Measurements from ENCODE around the gene VAV3.

The VAV3 gene

DNA sequence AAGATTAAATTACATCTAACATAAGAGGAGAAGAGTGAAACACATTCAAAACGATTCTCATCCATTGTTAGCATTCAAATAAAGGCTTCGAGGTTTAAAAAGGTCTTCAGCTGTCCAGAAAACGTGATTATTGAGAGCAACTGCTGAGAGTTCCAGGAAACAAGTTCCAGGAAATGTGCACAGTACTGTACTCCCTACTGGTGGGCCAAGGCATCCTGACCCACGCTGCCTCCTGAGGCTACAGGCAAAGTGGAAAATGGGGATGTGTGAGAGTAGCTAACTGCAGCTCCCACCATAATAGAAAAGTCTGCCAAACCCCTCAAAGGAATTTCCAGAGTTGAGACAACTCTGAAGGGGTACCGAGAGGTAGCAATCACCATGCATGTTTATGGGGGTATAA lies 2.0 kb downstream of the VAV3 start:
- Mint-ChIP-seq H3K36me3 (peaks cover 0 to 4% of the 10 kb centered on the region in 2 donors), H3K9me3 (no peaks in the 10 kb centered on the region), H3K27ac (peak overlapping the region; percentile 99), H3K4me3 (peak overlapping the region; percentile 97 to 99), H3K4me1 (peaks cover 28 to 32% of the 10 kb centered on the region in 2 donors), H3K27me3 (no peaks in the 10 kb centered on the region)
- DNase-seq (no peak), ATAC-seq (replicated peaks) (no peak)

DNA sequence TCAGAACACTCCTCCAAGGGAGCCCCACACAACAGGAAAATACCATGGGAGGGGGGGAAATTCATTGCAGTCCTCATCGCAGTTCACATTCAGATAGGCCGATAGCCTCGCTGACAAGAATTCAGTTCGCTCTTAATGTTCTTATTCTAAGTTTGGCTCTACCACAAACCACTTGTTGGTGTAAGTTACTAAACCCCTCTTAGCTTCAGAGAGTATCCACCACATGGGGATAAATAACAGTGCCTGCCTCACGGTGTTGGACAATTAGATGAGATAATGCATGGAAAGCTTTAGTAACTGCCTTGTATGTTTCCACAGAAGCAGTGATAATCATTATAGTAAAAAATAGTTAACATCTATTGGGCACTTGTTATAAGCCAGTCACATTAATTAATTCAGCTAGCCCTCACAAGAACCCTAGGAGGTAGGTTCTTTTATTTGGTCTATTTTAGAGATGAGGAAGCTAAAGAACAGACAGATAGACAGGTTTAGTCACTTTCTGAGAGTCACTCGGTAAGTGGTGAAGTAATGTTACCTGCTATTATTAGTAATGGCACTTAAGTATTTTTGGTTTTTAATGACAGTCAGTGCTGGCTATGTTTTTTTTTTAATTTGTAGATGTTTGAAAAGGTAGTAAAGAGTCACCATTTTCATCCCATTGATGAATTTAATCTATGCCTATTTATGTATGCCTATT lies 10.1 kb downstream of the VAV3 start:
- Mint-ChIP-seq H3K36me3 (peaks cover 0 to 4% of the 10 kb centered on the region in 2 donors), H3K27ac (no peak overlapping the region), H3K9me3 (no peaks in the 10 kb centered on the region), H3K4me1 (peaks cover 37 to 53% of the 10 kb centered on the region in 2 donors), H3K4me3 (no peak overlapping the region), H3K27me3 (no peaks in the 10 kb centered on the region)
- DNase-seq: no peak
- peak; percentile 26 to 35 for ATAC-seq (replicated peaks)

DNA sequence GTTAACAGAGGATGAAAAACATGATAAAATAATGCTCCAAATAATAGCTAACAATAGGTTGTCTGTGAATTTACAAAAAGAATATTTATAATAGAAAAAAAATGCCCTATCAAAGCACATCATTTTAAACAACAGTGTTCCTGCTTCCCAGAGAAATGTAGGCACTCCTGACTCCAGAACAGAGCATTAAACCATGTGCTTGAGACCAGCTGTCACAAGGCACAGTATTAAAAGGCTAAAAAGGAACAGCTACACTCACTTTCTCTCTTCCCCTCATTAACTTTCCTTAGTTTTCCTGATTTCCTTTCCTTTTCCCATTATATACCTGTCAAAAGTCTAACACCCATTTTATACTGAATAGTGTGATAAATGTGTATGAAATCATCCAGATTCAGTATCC lies 10.9 kb downstream of the VAV3 start:
- Mint-ChIP-seq H3K27me3 (no peaks in the 10 kb centered on the region), H3K4me1 (peaks cover 35 to 53% of the 10 kb centered on the region in 2 donors), H3K27ac (peak overlapping the region; percentile 77), H3K9me3 (no peaks in the 10 kb centered on the region), H3K4me3 (no peak overlapping the region), H3K36me3 (no peaks in the 10 kb centered on the region)
- no peak for DNase-seq
- ATAC-seq (replicated peaks): no peak

DNA sequence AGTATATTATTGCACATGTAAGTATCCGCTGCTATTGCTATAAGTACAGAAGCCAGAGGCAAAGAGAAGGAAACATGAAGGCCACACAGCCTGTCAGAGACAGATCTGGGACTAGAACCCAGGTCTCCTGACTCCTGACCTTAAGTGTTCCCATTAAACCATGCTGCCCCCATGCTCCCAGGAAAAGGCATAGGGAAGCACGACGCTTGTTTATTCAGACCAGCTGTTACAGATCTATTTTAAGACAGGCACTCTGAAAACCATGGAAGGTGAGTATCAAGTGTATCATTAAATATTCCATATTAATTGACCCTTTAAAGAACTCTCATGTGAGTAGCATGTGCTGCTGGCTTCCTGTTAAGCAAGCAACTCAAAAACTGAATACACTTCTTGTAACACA lies 11.4 kb downstream of the VAV3 start:
- H3K27me3 Mint-ChIP-seq: no peaks in the 10 kb centered on the region
- no peak for DNase-seq
- H3K4me3 Mint-ChIP-seq: no peak overlapping the region
- peaks cover 35 to 53% of the 10 kb centered on the region in 2 donors for H3K4me1 Mint-ChIP-seq
- no peak for ATAC-seq (replicated peaks)
- H3K9me3 Mint-ChIP-seq: no peaks in the 10 kb centered on the region
- no peaks in the 10 kb centered on the region for H3K36me3 Mint-ChIP-seq
- no peak overlapping the region for H3K27ac Mint-ChIP-seq

DNA sequence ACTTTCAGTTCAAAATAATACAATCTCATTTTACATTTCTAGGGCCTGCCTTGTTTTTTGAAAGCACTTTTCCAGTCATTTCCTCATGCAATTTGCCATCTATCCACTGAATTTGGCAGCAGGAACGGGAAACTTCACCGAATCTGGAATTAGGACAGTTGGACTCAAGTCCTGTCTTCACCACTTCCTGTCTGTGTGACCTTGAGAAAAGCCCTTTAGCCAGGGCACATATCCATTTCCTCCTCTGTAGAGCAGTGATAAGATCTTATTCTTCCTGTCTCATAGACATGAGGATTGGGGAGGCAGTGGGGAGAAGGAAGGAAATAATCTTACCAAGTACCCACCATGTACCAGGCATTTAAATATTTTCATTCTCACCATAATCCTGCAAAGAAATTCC lies 12.0 kb downstream of the VAV3 start:
- ATAC-seq (replicated peaks) (no peak), DNase-seq (no peak)
- Mint-ChIP-seq H3K9me3 (no peaks in the 10 kb centered on the region), H3K4me3 (no peak overlapping the region), H3K27ac (no peak overlapping the region), H3K4me1 (peaks cover 36 to 59% of the 10 kb centered on the region in 2 donors), H3K36me3 (no peaks in the 10 kb centered on the region), H3K27me3 (no peaks in the 10 kb centered on the region)

DNA sequence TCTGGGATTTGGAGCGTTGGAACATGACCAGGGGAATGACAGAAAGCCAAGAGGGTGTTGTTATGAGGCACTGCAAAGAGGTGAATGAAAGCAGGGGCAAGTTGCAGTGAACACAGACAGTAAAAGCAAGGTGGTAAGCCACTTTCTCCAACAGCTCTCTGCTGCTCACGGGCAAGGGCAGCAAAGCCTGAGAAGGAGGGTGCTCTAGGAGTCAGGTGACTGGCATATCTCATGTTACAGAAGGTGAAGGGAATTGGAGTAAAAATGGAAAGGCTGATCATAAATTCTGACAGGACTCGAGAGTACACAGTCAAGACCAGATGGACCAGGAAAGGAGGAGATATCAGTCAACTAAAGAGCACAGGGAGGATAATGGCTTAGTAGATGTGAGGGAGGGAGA lies 14.5 kb downstream of the VAV3 start:
- no peaks in the 10 kb centered on the region for H3K9me3 Mint-ChIP-seq
- no peaks in the 10 kb centered on the region for H3K27me3 Mint-ChIP-seq
- H3K27ac Mint-ChIP-seq: peak overlapping the region; percentile 20
- no peak for DNase-seq
- ATAC-seq (replicated peaks): peak in 1 of 2 donors; percentile 12
- no peaks in the 10 kb centered on the region for H3K36me3 Mint-ChIP-seq
- H3K4me3 Mint-ChIP-seq: no peak overlapping the region
- peaks cover 45 to 74% of the 10 kb centered on the region in 2 donors for H3K4me1 Mint-ChIP-seq

DNA sequence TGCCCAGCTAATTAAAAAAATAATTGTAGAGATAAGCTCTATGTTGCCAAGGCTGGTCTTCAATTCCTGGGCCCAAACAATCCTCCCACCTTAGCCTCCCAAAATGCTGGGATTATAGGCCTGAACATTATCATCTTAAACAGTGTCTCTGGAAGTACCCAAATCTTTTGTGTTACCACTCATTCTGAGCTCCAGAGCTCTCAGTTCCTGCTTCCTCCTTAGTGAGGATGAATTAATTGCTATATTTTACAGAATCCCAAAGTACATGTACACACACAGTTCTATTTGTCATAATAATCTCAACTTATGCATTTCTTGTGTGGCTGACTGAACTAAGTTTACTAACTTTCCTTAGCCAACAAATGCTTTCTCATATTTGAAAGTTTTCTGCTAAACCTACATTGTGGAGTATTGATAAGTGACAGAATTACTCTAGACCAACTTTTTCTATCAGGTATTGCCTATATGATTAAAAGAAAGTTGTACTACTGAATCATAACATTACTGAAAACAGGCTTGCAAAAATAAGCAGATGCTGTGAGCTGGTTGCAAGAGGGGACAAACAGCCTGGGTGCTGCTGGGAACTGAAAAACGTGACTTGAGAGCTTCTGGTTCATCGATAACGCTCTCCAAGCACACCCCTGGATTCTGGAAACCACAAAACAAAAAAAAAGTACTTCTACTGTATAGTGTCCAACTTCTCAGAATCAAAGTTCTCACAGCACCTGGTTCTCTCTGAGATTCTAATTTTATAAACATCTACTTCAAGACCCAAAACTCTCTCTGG lies 15.3 kb downstream of the VAV3 start:
- peak; percentile 88 to 92 for ATAC-seq (replicated peaks)
- Mint-ChIP-seq H3K27me3 (no peaks in the 10 kb centered on the region), H3K36me3 (no peaks in the 10 kb centered on the region), H3K9me3 (no peaks in the 10 kb centered on the region), H3K4me1 (peaks cover 44 to 74% of the 10 kb centered on the region in 2 donors), H3K4me3 (peak overlapping the region in 1 of 2 donors; percentile 9), H3K27ac (no peak overlapping the region)
- no peak for DNase-seq

DNA sequence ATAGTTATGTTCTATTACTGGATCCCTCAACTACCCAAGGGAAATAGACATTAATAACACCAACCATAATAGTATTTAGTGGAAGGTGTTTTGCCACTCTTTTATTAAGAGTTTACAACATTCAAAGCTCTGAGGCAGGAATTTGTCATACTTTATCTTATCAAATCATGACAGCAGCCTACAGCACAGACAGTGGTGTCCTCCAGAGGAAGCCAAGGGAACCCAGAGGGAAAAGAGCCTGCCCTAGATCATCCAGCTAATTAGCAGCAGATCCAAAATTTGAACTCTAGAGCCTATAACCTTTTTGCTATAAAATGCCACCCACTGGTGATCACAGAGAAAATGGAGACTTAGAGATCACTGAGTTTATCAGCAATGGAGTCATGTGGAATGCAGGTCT lies 18.2 kb downstream of the VAV3 start:
- H3K9me3 Mint-ChIP-seq: no peaks in the 10 kb centered on the region
- H3K4me1 Mint-ChIP-seq: peaks cover 43 to 70% of the 10 kb centered on the region in 2 donors
- no peaks in the 10 kb centered on the region for H3K27me3 Mint-ChIP-seq
- no peak overlapping the region for H3K4me3 Mint-ChIP-seq
- ATAC-seq (replicated peaks) (no peak), DNase-seq (no peak)
- H3K27ac Mint-ChIP-seq: no peak overlapping the region
- H3K36me3 Mint-ChIP-seq: peaks cover 0 to 3% of the 10 kb centered on the region in 2 donors

DNA sequence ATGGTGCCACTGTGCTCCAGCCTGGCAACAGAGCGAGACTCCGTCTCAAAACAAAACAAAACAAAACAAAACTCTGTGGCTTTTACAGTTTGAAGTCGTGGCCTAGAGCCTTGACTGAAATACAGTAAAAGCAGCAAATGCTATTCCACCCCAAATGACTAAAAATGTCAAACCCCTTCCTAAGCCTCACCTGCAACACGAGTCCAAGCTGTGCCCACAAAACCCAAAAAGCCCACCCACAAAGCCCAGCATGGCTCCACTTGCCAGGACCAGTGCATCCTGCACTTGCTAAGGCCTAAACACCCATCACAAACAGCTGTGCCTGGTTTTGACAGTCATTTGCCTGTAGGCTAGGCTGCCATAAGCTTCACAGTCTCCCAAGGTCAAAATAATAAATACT lies 21.3 kb downstream of the VAV3 start:
- Mint-ChIP-seq H3K4me1 (peaks cover 39 to 74% of the 10 kb centered on the region in 2 donors), H3K9me3 (no peaks in the 10 kb centered on the region), H3K27me3 (no peaks in the 10 kb centered on the region), H3K36me3 (peaks cover 3% of the 10 kb centered on the region in 2 donors), H3K4me3 (no peak overlapping the region), H3K27ac (no peak overlapping the region)
- ATAC-seq (replicated peaks) (no peak), DNase-seq (no peak)

DNA sequence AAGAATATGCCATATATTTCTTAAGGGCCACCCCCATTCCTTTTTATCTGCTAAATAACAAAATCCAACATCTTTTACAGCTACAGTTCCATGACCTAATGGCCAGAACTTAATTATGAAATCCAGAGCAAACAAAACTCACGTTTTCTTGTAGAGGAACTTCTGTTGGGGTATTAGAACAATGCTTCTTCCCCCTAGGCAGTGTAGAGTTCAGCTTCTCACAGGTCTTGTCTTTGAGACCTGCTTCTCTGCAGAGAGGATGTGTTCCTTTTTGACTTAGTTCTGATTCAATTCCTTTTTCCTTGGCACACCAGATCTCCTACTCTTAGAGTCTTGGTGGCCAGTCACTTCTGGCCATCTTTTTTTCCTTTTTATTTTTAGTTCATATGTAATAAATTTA lies 22.2 kb downstream of the VAV3 start:
- DNase-seq (no peak), ATAC-seq (replicated peaks) (peak in 1 of 2 donors; percentile 57)
- no peaks in the 10 kb centered on the region for H3K9me3 Mint-ChIP-seq
- no peak overlapping the region for H3K27ac Mint-ChIP-seq
- H3K4me3 Mint-ChIP-seq: no peak overlapping the region
- H3K27me3 Mint-ChIP-seq: no peaks in the 10 kb centered on the region
- peaks cover 44 to 76% of the 10 kb centered on the region in 2 donors for H3K4me1 Mint-ChIP-seq
- peaks cover 3% of the 10 kb centered on the region in 2 donors for H3K36me3 Mint-ChIP-seq

DNA sequence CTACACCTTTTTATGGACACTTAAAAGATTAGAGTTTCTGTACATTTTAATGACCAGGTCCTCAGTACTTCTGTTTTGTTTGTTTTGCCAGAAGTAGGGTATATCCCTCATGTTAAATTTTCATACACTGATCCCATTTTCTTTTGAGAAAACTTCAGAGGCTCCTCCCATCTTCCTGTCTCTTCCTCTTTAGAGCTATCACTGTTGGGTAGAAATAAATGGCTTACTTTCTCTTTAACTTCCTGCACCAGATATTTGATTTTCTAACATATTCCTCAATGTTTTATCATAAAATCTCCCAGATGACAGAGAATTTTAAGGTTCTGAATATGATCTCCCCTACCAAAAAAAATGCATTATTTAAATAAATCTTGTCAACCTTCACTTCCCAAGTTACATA lies 23.4 kb downstream of the VAV3 start:
- Mint-ChIP-seq H3K4me1 (peaks cover 45 to 74% of the 10 kb centered on the region in 2 donors), H3K4me3 (peak overlapping the region; percentile 15 to 39)
- no peak for DNase-seq

DNA sequence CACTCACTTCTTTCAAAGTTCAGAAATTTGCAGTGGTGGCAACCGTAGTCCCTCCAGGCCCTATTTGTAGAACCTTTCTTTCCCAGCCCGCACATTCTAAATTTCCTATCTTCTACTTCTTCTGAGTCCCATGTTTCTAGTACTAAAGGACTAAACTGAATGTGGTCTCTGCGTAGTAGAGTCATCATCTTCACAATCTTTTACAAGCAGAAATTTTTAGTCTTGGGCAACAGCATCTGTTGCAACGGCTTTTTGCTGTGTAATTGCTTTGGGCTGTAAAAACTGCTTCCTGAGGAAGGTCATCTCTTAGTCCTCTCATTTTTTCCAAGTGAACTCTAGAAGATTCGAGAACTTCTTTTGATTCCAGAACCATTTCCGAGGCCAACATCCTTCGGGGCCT lies 23.9 kb downstream of the VAV3 start:
- Mint-ChIP-seq H3K9me3 (no peaks in the 10 kb centered on the region), H3K4me1 (peaks cover 47 to 74% of the 10 kb centered on the region in 2 donors), H3K27me3 (no peaks in the 10 kb centered on the region), H3K4me3 (peak overlapping the region in 1 of 2 donors; percentile 39), H3K27ac (peak overlapping the region; percentile 7), H3K36me3 (peaks cover 3% of the 10 kb centered on the region in 2 donors)
- DNase-seq: no peak
- ATAC-seq (replicated peaks): no peak

More for the DNA sequence above, 23.4 kb downstream of the VAV3 start:
- Mint-ChIP-seq H3K9me3 (no peaks in the 10 kb centered on the region), H3K27me3 (no peaks in the 10 kb centered on the region), H3K27ac (peak overlapping the region; percentile 7), H3K36me3 (peaks cover 3% of the 10 kb centered on the region in 2 donors)
- ATAC-seq (replicated peaks): no peak

DNA sequence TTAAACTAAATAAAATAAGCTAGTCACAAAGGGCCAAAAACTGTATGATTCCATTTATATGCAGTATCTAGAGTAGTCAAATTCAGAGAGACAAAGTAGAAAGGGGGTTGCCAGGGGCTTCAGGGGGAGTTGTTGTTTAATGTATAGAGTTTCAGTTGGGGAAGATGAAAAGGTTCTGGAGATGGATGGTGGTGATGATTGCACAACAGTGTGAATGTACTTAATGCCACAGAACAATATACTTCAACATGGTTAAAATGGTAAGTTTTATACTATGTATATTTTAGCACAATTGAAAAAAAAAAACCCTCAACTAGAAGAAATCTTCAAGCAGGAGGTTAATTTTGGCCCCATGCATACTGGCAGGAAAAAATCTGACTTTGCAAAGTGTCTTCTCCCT lies 24.3 kb downstream of the VAV3 start:
- Mint-ChIP-seq H3K4me1 (peaks cover 46 to 78% of the 10 kb centered on the region in 2 donors), H3K9me3 (no peaks in the 10 kb centered on the region), H3K36me3 (peaks cover 3% of the 10 kb centered on the region in 2 donors), H3K27me3 (no peaks in the 10 kb centered on the region), H3K27ac (no peak overlapping the region), H3K4me3 (no peak overlapping the region)
- ATAC-seq (replicated peaks) (no peak), DNase-seq (no peak)

DNA sequence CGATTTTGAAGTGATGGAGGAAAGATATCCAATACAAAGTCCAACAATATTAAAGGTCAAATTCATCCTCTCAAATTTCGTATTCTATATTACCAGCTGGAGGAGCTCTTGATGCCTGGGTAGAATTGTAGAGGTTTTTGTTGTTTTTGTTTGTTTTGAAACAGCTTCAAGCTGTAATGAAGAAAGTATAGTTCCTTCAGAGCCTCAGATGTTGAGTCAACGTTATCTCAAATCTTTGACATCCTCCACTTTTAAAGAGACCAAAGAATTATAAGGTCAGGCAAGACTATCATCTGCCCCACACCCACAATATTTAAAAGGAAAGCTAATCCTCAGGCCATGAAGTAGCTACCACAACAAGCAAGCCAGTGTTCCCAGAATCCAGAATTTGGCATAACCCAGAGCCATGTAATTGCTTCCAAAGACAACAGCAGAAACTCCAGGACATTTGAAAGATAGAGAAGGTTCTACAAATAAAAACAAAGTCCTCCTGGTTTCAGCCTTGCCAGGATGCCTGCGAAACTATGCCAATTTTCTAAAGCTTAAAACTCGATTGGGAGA lies 24.9 kb downstream of the VAV3 start:
- H3K27me3 Mint-ChIP-seq: no peaks in the 10 kb centered on the region
- H3K4me1 Mint-ChIP-seq: peaks cover 49 to 84% of the 10 kb centered on the region in 2 donors
- H3K36me3 Mint-ChIP-seq: peaks cover 3% of the 10 kb centered on the region in 2 donors
- no peaks in the 10 kb centered on the region for H3K9me3 Mint-ChIP-seq
- ATAC-seq (replicated peaks): no peak
- no peak for DNase-seq
- no peak overlapping the region for H3K27ac Mint-ChIP-seq
- H3K4me3 Mint-ChIP-seq: no peak overlapping the region
